Measurements from ENCODE around the gene CYSRT1.
"Not testable (repeated sequence)": the region's sequence is repeated elsewhere in the genome, so short reads cannot be mapped to it uniquely, and the experiment has no call there.

CYSRT1 gene

GRCh38 chr9:137240318-137240840, 15.4 kb downstream of the CYSRT1 start:
- DNase-seq = peak; percentile 45

- DNase-seq = peak; percentile 99
These were observed 16.0 kb downstream of the CYSRT1 start, which contains the start of gene TUBB4B for GRCh38 chr9:137240841-137241489. TSS of gene TUBB4B (plus strand) at chr9:137241287. CDS start at chr9:137241361, 74 bp downstream.

DNA sequence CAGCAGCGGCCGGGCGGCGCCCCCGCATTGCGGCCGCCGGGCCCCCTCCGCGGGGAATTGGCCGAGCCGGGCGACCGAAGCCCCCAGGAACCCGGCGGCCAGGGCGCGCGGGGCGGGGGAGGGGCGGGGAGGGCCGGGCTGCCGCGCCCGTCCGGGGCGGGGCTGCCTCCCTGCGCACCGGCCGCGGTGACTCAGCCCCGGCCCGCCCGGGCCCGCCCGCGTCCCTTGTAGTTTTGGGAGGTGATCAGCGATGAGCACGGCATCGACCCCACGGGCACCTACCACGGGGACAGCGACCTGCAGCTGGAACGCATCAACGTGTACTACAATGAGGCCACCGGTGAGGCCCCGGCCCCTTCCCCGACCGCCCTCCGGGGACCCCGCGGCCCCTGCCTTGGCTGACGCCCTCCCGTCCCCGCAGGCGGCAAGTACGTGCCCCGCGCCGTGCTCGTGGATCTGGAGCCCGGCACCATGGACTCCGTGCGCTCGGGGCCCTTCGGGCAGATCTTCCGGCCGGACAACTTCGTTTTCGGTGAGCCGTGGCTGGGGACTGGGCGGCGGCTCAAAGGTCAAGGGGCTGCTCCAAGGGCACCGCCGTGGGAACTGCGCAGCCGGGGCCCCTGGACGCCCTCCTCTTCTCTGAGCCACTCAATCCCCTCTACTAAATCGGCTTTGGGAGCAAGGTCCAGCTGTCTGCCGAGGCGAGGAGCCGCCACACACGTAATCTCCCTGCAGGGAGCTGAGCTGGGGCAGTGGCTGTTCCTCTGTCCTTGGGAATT, 16.7 kb downstream of the CYSRT1 start:
- peak; percentile 31 for DNase-seq

DNA sequence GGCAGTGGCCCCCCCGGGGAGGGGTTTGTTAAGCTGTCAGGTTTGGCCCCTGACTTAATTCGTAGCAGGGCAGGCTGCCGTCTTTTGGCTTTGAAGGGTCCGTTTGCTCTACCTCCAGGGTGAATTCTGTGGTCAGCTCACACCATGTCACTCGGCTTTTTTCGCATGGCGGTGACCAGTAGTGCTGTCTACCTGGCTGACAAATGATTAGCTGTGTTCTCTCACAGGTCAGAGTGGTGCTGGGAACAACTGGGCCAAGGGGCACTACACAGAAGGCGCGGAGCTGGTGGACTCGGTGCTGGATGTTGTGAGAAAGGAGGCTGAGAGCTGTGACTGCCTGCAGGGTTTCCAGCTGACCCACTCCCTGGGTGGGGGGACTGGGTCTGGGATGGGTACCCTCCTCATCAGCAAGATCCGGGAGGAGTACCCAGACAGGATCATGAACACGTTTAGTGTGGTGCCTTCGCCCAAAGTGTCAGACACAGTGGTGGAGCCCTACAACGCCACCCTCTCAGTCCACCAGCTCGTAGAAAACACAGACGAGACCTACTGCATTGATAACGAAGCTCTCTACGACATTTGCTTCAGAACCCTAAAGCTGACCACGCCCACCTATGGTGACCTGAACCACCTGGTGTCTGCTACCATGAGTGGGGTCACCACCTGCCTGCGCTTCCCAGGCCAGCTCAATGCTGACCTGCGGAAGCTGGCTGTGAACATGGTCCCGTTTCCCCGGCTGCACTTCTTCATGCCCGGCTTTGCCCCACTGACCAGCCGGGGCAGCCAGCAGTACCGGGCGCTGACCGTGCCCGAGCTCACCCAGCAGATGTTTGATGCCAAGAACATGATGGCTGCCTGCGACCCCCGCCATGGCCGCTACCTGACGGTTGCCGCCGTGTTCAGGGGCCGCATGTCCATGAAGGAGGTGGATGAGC, 17.6 kb downstream of the CYSRT1 start:
- no peak for DNase-seq

- DNase-seq = not testable (repeated sequence)
These were observed 18.3 kb downstream of the CYSRT1 start for GRCh38 chr9:137243266-137243625.

GRCh38 chr9:137243626-137244485, 18.9 kb downstream of the CYSRT1 start:
- no peak for DNase-seq

GRCh38 chr9:137244486-137245449, 19.8 kb downstream of the CYSRT1 start:
- no peak for DNase-seq

- no peak for DNase-seq
These were observed 20.8 kb downstream of the CYSRT1 start for GRCh38 chr9:137245450-137246421.

GRCh38 chr9:137247135-137247915, 22.4 kb downstream of the CYSRT1 start:
- DNase-seq = no peak

DNA sequence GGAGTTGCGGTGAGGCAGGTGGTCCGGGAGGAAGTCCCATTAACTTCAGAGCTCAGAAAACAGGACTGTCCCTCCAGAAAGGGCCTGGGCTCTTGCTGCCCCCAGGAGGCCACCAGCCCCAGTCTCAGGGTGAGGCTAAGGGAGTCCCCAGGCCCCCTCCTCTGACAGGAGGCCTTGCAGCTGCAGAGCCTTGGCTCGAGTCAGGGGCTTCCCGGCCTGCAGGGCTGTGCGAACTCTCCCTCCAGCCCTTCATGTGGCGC, 22.9 kb downstream of the CYSRT1 start:
- DNase-seq = no peak

- no peak for DNase-seq
These were observed 25.6 kb downstream of the CYSRT1 start for GRCh38 chr9:137250329-137251193.

DNA sequence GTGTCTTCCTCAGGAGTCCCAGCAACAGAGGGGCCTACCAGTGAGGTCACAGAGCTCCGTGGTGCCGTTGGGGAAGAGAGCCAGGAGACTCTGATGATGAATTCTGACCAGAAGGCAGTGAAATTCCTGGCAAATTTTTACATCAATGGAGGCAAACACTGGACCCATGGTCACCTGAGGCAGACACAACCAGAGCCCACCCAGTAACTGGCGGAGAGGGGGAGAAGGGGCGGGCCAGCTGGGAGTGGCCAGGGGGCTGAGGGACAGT, 26.2 kb downstream of the CYSRT1 start, which contains the start of gene STPG3:
STPG3 (plus strand) TSS at position 93 of the 268 bp plus-strand sequence; CDS start at position 94, 1 bp downstream.
- no peak for DNase-seq

DNA sequence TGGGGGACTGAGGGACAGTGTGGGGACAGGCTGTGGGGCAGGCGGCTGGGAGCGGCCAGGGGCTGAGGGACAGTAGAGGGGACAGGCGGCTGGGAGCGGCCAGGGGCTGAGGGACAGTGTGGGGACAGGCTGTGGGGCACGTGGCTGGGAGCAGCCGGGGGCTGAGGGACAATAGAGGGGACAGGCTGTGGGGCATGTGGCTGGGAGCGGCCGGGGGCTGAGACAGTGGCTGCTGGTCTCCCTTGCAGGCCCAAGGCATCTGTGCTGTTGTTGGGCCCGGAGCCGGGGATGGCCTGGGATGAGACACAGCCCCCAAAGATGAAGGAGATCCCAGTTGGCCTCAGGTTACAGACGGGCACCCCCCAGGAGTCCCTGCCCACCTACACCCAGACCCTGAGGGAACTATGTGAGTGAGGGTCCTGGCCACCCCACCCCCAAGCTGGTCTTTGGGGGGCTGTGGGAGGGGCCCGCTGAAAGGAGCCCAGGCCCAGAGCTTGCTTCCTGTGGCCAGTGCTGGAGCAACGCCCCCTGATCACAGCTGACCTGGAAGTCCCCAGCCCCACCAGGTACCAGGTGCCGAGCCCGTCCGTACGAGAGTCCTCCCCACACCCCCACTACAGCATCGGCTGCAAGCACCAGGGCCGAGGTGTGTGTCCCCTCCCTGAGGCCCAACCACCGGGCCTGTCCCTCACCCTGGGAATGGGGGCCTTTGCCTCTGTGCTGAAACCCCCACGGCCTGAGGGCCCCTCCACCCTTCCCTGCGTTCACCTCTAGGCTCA, 26.7 kb downstream of the CYSRT1 start:
- DNase-seq = no peak

DNA sequence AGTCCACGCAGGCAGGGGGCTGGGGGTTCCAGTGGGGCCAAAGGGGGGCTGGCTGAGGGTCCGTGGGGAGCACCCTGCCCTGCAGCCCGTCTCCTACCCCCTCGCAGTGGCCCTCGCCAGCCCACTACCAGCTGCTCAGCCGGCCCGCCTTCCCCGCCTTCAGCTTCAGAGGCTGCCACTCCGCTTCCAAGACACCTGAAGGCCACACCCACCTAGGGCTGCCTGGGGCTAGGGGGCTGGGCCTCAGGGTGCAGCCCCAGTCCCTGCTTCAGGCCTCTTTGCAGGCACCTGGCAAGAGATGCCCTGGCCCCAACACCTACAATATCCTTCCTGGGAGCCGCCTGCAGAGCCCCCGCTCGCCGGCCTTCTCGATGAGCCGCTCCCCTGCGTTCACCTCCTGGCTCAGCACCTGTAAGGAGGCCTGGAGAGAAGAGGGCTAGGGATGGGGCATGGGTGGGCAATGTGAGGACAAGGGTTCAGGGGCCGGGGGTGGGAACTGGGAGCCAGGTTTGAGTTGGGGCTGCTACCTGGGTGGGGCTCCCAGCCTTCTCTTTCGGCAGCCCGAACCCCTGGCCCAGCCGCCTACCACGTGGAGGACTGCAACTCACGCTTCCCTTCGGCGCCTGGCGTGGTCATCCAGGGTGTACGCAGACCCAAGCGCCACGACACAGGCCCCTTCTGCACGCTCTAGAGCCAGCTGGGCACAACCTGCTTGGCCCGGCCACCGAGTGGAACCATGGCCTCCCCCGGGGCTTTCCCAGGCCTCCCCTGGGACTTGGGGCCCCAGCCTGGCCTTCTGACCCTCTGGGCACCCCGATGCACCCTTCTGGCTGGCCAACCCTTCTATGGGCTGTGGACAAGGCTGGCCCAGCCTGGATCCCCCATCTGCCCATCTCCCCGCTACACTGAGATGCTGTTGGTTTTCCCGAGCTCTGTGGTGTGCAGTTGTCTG, 27.9 kb downstream of the CYSRT1 start:
- no peak for DNase-seq

DNA sequence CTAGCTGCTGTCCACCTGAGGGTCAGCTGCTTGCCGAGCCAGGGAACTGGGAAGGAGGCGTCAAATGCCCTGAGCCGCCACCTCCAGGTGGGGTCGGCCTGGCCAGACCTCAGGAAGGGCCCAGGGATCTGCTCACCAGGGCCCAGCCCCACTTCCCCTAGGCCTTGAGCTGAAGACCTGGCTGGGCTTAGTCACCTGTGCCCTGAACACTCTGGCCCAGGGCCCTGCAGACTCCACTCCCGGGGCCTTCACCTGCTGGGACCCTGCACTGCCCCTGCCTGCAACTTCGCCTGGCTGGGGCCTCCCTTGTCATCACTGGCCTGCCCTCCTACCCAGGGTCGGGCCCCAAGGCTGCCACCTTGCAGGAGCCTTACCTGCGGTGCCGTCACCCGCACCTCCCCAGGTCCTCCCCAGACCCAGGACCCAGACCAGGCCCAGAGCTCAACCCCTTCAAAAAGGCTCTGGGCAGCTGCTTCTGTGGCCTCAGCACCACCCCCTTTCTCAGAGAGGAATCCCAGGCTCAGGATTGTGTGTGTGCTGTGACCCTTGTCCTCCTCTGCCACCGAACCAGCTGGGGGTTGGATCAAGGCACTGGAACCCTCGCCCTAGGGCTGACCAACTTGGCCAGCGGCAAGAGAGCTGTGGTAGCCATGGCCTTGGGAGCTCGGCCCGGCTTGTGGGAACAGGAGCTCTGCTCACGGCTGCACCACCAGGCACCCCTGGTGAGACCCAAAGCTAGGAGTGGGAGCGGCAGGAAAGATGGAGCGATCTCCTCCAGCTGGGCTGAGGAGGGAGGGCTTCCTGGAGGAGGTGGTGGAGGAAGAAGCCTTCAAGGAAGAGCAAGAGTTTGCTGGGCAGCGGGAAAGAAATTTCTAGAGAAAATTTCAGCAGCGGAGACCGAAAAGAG, 29.0 kb downstream of the CYSRT1 start:
- DNase-seq = no peak
